K562 (cell line): Measurements from ENCODE around the gene KRT5. TPM values are rescaled to one million over a fixed set of nuclear protein-coding genes. Genes with fewer than 3 reads are reported as not detected.

Experiments used
- ATAC-seq: fragments of 200-7000 bp; cut with Tn5 transposase; 3 replicates; pipeline ENCODE4 v1.9.1; 2020; ENCODE audit warnings: moderate library complexity
- BruUV-seq: library from RNA; stranded (reverse); fragments of 400-500 nt; replicated peaks from 2 replicates; lab custom pipeline; 2021; lab: Mats Ljungman, UMichigan
- CTCF ChIA-PET: fragments of 300-600 bp; formaldehyde crosslinking; extraction: SDS; loops from one replicate; lab custom pipeline; 2021; ENCODE audit warnings: low intra/inter-chr PET ratio; lab: Yijun Ruan, JAX
- POLR2A ChIA-PET: fragments of 300-600, 350-650 bp; sonication (Branson Sonifier 250); formaldehyde crosslinking; extraction: SDS; loops from one replicate; lab custom pipeline; 2021; ENCODE audit warnings: antibody characterized with exemption, inconsistent platforms; lab: Yijun Ruan, JAX
- DNase-seq, 4 experiments: peaks; one replicate each; pipeline versions ENCODE4 v3.0.0 to v3.0.0-alpha.2; 2011 to 2018; ENCODE audit warnings: low spot score in 3 of 4, mixed read lengths in 3 of 4; ENCODE audit errors: extremely low read depth in 1 of 4
- FAIRE-seq: peaks from 2 replicates; lab custom pipeline; 2011; peaks lifted over from hg19 to GRCh38; lab: Jason Lieb, UNC
- H2AFZ ChIP-seq: 2 replicates; pipeline ENCODE4 v1.6.0; 2011; ENCODE audit warnings: low read depth, low read length, control low read depth, inconsistent platforms
- H3K27ac ChIP-seq: fragments of 200-600 bp; 3 replicates; pipeline ENCODE4 v1.8.0; 2011; ENCODE audit warnings: low read depth, mild to moderate bottlenecking, control low read depth, inconsistent platforms, low read length, moderate library complexity, mixed read lengths; ENCODE audit errors: extremely low read depth
- H3K27me3 ChIP-seq, 2 experiments: fragments of 300-600 bp in 1 of 2; 2 replicates in 1 of 2; 3 replicates in 1 of 2; pipeline versions ENCODE4 v1.6.0 to v1.8.0; 2011; ENCODE audit warnings: inconsistent platforms in 2 of 2, low read length in 2 of 2, mild to moderate bottlenecking in 1 of 2, mixed read lengths in 1 of 2, moderate library complexity in 1 of 2; ENCODE audit not compliant: control insufficient read depth in 2 of 2, insufficient read depth in 2 of 2
- H3K36me3 ChIP-seq: fragments of 300-600 bp; 3 replicates; pipeline ENCODE4 v1.8.0; 2011; ENCODE audit warnings: mild to moderate bottlenecking, low read length, inconsistent platforms; ENCODE audit not compliant: control insufficient read depth, insufficient read depth
- H3K4me1 ChIP-seq, 2 experiments: fragments of 200-600 bp in 1 of 2; replicated peaks in 1 of 2; 2 replicates in 1 of 2; 3 replicates in 1 of 2; pipeline versions ENCODE4 v1.5.1 to v1.8.0; 2011; ENCODE audit warnings: inconsistent platforms in 2 of 2, low read length in 2 of 2, mild to moderate bottlenecking in 1 of 2, mixed read lengths in 1 of 2, moderate library complexity in 1 of 2; ENCODE audit not compliant: control insufficient read depth in 2 of 2, insufficient read depth in 2 of 2
- H3K4me2 ChIP-seq: 2 replicates; pipeline ENCODE4 v1.6.1; 2011; ENCODE audit warnings: low read length, control low read depth, inconsistent platforms, mixed read lengths; ENCODE audit not compliant: insufficient read depth
- H3K4me3 ChIP-seq: fragments of 200-600 bp; sonication (generic), shearing (Covaris generic); 2 replicates; pipeline ENCODE4 v1.5.1; 2016; ENCODE audit warnings: control low read depth, inconsistent platforms
- H3K79me2 ChIP-seq: fragments of 200-600 bp; 3 replicates; pipeline ENCODE4 v1.8.0; 2011; ENCODE audit warnings: low read length, inconsistent platforms; ENCODE audit not compliant: control insufficient read depth, insufficient read depth
- H3K9ac ChIP-seq, 2 experiments: 2 replicates each; pipeline versions ENCODE4 v1.6.0 to v1.6.1; 2011; ENCODE audit warnings: low read depth in 2 of 2, low read length in 2 of 2, control low read depth in 1 of 2, inconsistent platforms in 1 of 2, mild to moderate bottlenecking in 1 of 2, mixed read lengths in 1 of 2; ENCODE audit not compliant: insufficient read depth in 1 of 2
- H3K9me1 ChIP-seq: one replicate; pipeline ENCODE4 v1.6.0; 2011; ENCODE audit warnings: inconsistent platforms, mild to moderate bottlenecking, low read length, moderate library complexity; ENCODE audit not compliant: control insufficient read depth, insufficient read depth
- H3K9me3 ChIP-seq: replicated peaks from 2 replicates; pipeline ENCODE4 v1.5.1; 2011; ENCODE audit warnings: low read depth, low read length, inconsistent platforms; ENCODE audit not compliant: control insufficient read depth, insufficient read depth
- H4K20me1 ChIP-seq: replicated peaks from 2 replicates; pipeline ENCODE4 v1.6.1; 2011; ENCODE audit warnings: low read length, inconsistent platforms, mixed read lengths; ENCODE audit not compliant: control insufficient read depth, insufficient read depth
- CBX2 ChIP-seq: fragments of 200-600 bp; sonication (generic); IDR thresholded peaks from one replicate; pipeline ENCODE4 v1.6.1; 2012; ENCODE audit warnings: mild to moderate bottlenecking, low read length, inconsistent platforms; ENCODE audit not compliant: insufficient read depth, poor library complexity, severe bottlenecking
- GTF3C2 ChIP-seq: IDR thresholded peaks from 3 replicates; pipeline ENCODE4 v1.6.1; 2011; ENCODE audit warnings: borderline replicate concordance, mild to moderate bottlenecking, moderate library complexity; ENCODE audit not compliant: insufficient read length; ENCODE audit errors: extremely low read depth
- MAFK ChIP-seq: IDR thresholded peaks from 2 replicates; pipeline ENCODE4 v1.6.1; 2011; ENCODE audit warnings: low read length, improper control_type of control experiment
- NFATC3 ChIP-seq: fragments of 450-650 bp; IDR thresholded peaks from 2 replicates; pipeline ENCODE4 v1.6.1; 2017; ENCODE audit warnings: mild to moderate bottlenecking
- NUFIP1 ChIP-seq: fragments of 450-650 bp; IDR thresholded peaks from 2 replicates; pipeline ENCODE4 v1.6.1; 2018; ENCODE audit not compliant: partially characterized antibody
- WGBS: fragments of 100-300 bp; shearing (Covaris generic); methylation state at CpG from one replicate; pipeline ENCODE4 v1.1.6; 2016; ENCODE audit warnings: low coverage, mixed read lengths; ENCODE audit not compliant: insufficient coverage; ENCODE audit errors: missing lambda C conversion rate; 5-methylcytosine and 5-hydroxymethylcytosine counted together
- in situ Hi-C: fragments of 300-500 bp; cut with MboI; formaldehyde crosslinking; loops from 4 replicates; pipeline ENCODE4 v1.15.0; 2018; ENCODE audit warnings: inconsistent platforms, mixed read lengths
- intact Hi-C: fragments of 100-400 bp; cut with micrococcal nuclease; formaldehyde crosslinking; loops from 2 replicates; pipeline ENCODE4 v1.14.2; 2022
- polyA plus RNA-seq, 8 experiments: library from polyadenylated mRNA; depleted of rRNA in 4 of 8; stranded (reverse) in 5 of 8; unstranded in 3 of 8; fragments of >200 nt; fragmentation: Nextera tagmentation in 2 of 8; fragmentation: Illumina TruSeq in 1 of 8; extraction: Ambion mirVana in 2 of 8; extraction: Trizol in 1 of 8; gene quantifications; 2 replicates each; pipeline versions ENCODE4 v1.2.1 to v1.2.3, GENCODE V29; 2011 to 2014; ENCODE audit warnings: inconsistent platforms in 1 of 8, missing spikeins in 1 of 8
- total RNA-seq, 7 experiments: library from RNA; depleted of rRNA in 6 of 7; stranded (reverse); fragments of >200 nt in 6 of 7; fragmentation: Illumina TruSeq in 2 of 7; extraction: Trizol in 2 of 7; gene quantifications; 2 replicates each; pipeline versions ENCODE4 v1.2.1 to v1.2.3, GENCODE V29; 2011 to 2021; ENCODE audit warnings: low replicate concordance in 1 of 7

Gene KRT5
- total and polyA plus RNA-seq, 9 of the 15 experiments (the other 6 are each of a cell fraction or from before 2014, with no cell fraction given) = 0.32 TPM; not detected in 8

- BruUV-seq = no TSS peak
- ChIA-PET POLR2A (no interaction called here), CTCF (no interaction called here)
- 0% methylated on average over 3 of the region's 3 CpGs for WGBS
- no peak for FAIRE-seq
- H2AFZ ChIP-seq = no peak overlapping the region
- no peak for DNase-seq
- in situ Hi-C loops (no loop called here), intact Hi-C loops (no loop called here)
- H4K20me1 ChIP-seq = peaks cover 4% of the 10 kb centered on the region; the same call in 1 of the 2 replicates
- no peak for TF ChIP-seq MAFK
- no peak for TF ChIP-seq NUFIP1
- H3K79me2 ChIP-seq = no peaks in the 10 kb centered on the region
- H3K36me3 ChIP-seq = no peaks in the 10 kb centered on the region
- no peaks in the 10 kb centered on the region; a peak in 1 of 5 replicates for H3K4me1 ChIP-seq
- peaks cover 21 to 81% of the 10 kb centered on the region in 2 experiments; a peak in 4 of 5 replicates for H3K27me3 ChIP-seq
- H3K4me2 ChIP-seq = no peak overlapping the region
- H3K9me3 ChIP-seq = no peaks in the 10 kb centered on the region
- H3K9ac ChIP-seq = no peak overlapping the region
- ATAC-seq = no peak
- no peaks in the 10 kb centered on the region for H3K9me1 ChIP-seq
- H3K4me3 ChIP-seq = no peak overlapping the region
- no peak overlapping the region for H3K27ac ChIP-seq
Observed at GRCh38 chr12:52519387-52519703, 849 bp downstream of the KRT5 start.

DNA sequence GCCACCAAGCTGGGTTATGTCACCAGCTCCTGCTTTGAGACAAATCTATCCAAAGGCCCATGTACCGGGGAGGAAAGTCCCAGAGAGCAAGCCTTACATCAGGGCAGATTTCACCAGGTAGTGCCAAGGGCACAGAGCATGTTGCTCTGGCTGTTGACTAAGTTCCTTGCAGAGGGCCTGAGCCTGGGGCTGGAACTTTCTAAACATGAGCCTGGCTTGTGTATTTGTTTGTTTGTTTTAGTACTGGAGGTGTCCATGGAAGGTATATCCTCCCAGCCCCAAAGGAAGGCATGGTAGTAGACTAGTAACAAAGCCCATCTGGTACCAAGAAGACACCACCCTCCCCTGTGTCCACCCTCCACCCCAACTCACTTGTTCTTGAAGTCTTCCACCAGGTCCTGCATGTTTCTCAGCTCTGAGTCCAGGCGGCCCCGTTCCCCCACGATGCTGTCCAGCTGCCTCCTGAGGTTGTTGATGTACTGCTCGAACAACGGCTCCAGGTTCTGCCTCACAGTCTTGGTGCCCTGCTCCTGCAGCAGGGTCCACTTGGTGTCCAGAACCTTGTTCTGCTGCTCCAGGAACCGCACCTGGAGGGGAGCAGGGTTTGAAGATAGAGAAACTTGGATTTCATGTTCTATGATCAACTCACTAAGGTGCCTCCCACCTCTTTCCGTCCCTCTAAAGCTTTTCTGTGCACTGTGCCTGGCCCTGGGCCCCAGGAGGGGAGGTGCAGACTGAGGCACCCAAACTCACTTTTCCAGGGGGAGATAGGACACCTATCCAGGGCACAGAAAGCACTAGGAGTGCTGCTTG is 1.4 kb downstream of the KRT5 start:
- Histone ChIP-seq H3K4me2 (no peak overlapping the region), H3K79me2 (no peaks in the 10 kb centered on the region), H3K9ac (no peak overlapping the region), H3K4me3 (no peak overlapping the region), H3K9me3 (no peaks in the 10 kb centered on the region), H3K27ac (no peak overlapping the region), H3K27me3 (peaks cover 21 to 76% of the 10 kb centered on the region in 2 experiments; a peak in 4 of 5 replicates), H3K36me3 (no peaks in the 10 kb centered on the region), H3K9me1 (no peaks in the 10 kb centered on the region), H3K4me1 (no peaks in the 10 kb centered on the region; a peak in 1 of 5 replicates), H4K20me1 (peaks cover 4% of the 10 kb centered on the region; the same call in 1 of the 2 replicates), H2AFZ (no peak overlapping the region)
- ChIA-PET CTCF (no interaction called here), POLR2A (interaction anchor here (0.6 kb wide), 1 partner anchor 166 kb away, joined by 3 read pairs; no protein-coding TSS in a partner anchor)
- no TSS peak for BruUV-seq
- TF ChIP-seq CBX2 (no peak), GTF3C2 (no peak), NFATC3 (no peak)
- 1% methylated on average over 8 of the region's 8 CpGs for WGBS
- in situ Hi-C loops (no loop called here), intact Hi-C loops (no loop called here)
- ATAC-seq (no peak), FAIRE-seq (no peak), DNase-seq (no peak)
